HFF-Myc (cell line): ENCODE measurements around the gene GCNT4.

Experiments
- DNase-seq: peaks from one replicate; pipeline ENCODE4 v3.0.0-alpha.2; 2011; ENCODE audit warnings: low read depth; ENCODE audit errors: extremely low read depth
- H3K4me3 ChIP-seq: replicated peaks from 2 replicates; pipeline ENCODE4 v1.5.1; 2011; ENCODE audit warnings: low read depth, mild to moderate bottlenecking, control low read depth, low read length
- TF ChIP-seq, protein P1 (sequence below): IDR thresholded peaks from 2 replicates; pipeline ENCODE4 v1.5.1; 2012; ENCODE audit warnings: mild to moderate bottlenecking, low read depth, low read length, control low read depth; ENCODE audit errors: missing control alignments

GCNT4 gene

DNA sequence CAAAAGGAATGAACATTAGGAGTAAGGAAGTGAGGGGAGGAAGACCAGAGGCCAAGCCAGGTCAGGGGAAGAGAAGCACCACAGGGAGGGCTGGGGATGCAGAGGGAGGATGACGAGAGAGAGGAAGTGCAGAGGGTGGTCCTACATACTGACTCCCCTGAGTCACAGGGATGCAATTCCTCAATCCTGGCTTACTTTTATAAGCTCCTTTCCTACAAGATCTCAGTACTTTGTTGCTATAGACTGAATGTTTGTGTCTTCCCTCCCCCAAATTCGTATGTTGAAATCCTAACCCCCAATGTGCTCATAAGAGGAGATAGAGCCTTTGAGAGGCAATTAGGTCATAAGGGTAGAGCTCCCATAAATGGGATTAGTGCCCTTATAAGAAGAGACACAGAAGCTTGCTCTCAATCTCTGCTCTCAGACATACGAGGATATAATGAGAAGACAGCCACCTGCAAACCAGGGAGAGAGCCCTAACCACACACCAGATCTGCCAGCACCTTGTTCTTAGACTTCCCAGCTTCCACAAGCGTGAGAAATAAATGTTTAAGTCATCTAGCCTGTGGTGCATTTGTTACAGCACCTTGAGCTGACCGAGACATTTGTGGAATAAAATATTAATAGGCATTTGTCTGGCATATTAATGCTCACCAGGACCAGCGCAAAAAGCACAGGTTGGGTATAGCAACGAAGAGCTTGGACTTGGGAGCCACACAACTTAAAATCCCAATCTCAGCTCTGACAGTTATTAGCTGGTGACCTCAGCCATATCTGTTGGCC, 33.4 kb downstream of the GCNT4 start:
- H3K4me3 ChIP-seq, result no peak overlapping the region
- TF ChIP-seq, protein P1, sequence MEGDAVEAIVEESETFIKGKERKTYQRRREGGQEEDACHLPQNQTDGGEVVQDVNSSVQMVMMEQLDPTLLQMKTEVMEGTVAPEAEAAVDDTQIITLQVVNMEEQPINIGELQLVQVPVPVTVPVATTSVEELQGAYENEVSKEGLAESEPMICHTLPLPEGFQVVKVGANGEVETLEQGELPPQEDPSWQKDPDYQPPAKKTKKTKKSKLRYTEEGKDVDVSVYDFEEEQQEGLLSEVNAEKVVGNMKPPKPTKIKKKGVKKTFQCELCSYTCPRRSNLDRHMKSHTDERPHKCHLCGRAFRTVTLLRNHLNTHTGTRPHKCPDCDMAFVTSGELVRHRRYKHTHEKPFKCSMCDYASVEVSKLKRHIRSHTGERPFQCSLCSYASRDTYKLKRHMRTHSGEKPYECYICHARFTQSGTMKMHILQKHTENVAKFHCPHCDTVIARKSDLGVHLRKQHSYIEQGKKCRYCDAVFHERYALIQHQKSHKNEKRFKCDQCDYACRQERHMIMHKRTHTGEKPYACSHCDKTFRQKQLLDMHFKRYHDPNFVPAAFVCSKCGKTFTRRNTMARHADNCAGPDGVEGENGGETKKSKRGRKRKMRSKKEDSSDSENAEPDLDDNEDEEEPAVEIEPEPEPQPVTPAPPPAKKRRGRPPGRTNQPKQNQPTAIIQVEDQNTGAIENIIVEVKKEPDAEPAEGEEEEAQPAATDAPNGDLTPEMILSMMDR, result no peak
- no peak for DNase-seq

DNA sequence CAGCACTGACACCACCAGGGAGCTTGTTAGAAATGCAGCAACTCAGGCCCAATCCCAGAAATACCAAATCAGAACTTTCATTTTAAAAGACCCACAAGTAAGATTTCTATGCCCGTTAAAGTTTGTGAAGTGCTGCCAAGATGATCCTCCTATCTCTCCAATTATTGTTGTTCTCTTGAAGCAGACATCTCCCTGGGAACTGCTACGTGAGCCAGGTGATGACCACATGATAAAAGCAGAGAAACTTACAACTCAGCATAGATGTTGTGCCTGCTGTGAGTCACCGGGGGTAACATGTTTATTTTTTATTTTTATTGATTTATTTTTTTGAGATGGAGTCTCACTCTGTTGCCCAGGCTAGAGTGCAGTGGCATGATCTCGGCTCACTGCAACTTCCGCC, 34.4 kb downstream of the GCNT4 start:
- no peak overlapping the region for H3K4me3 ChIP-seq
- TF ChIP-seq, protein P1, result no peak
- no peak for DNase-seq

DNA sequence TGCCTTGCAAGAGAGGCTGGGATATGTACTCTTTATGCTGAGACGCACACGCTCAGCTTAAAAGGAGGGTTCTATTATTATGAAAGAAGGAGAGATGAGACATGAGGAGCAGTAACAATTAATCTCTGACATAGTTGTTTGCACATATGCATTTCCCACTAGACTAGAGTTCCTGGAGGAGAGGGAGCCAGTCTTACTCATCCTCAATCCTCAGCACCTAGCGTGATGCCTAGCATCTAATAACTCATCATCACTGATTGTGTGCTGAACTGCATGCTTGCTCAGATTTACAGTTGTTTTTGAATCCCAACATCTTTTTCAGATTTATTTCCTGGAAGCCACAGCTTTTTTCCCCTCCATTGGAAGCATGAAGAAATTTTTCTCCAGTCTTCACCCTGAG, 35.5 kb downstream of the GCNT4 start:
- TF ChIP-seq, protein P1, result no peak
- no peak overlapping the region for H3K4me3 ChIP-seq
- no peak for DNase-seq

GRCh38 chr5:75012748-75013147, 39.6 kb downstream of the GCNT4 start:
- TF ChIP-seq, protein P1, result no peak
- no peak overlapping the region for H3K4me3 ChIP-seq
- DNase-seq, result no peak

DNA sequence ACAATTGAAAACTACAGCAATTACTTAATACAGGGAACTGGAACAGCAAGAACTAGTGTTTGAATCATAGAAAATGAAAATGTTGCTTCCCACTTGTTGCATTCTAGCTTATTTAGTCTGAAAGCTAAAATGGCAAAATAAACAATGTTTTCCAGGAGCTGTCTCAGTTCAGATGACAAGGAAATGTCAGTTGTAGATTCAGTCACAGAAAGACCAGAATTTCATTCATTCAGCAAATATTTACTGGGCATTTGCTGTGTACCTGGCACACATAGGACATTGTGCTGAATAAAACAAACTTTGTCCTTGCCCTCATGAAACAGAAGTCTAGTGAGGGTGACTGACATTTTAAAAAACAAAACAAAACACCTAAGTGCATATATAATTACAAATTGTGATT, 41.5 kb downstream of the GCNT4 start:
- TF ChIP-seq, protein P1, result no peak
- no peak overlapping the region for H3K4me3 ChIP-seq
- no peak for DNase-seq

GRCh38 chr5:75009556-75010345, 42.6 kb downstream of the GCNT4 start:
- H3K4me3 ChIP-seq, result no peak overlapping the region
- TF ChIP-seq, protein P1, result no peak
- DNase-seq, result no peak
